ENCODE measurements around the gene ZC3HAV1L. TPM values are rescaled to one million over a fixed set of nuclear protein-coding genes. Genes with fewer than 3 reads are reported as not detected.

Gene ZC3HAV1L
- total RNA-seq, 6 experiments from 2014 or later, result 0.93 to 3.7 (median 1.8) TPM

- H3K9me3 ChIP-seq, result no peaks in the 10 kb centered on the region
- intact Hi-C loops (cut with DNase I), result no loop called here
- H3K36me3 ChIP-seq, result no peaks in the 10 kb centered on the region
Measured at GRCh38 chr7:139022286-139022685, 13.6 kb downstream of the ZC3HAV1L start.

GRCh38 chr7:139018910-139019309, 16.9 kb downstream of the ZC3HAV1L start:
- Histone ChIP-seq H3K27ac (no peak overlapping the region), H3K4me1 (no peaks in the 10 kb centered on the region), H3K27me3 (no peaks in the 10 kb centered on the region), H3K36me3 (no peaks in the 10 kb centered on the region), H3K9me3 (no peaks in the 10 kb centered on the region), H3K4me3 (no peak overlapping the region)
- DNase-seq (no peak), ATAC-seq (no peak)
- intact Hi-C loops (cut with DNase I), result loop anchor here (10.0 kb wide), 2 partner anchors 46 to 56 kb away; no protein-coding TSS in a partner anchor
- TF ChIP-seq POLR2A (IDR thresholded peaks at IDR 0.05), result no peak
- TF ChIP-seq, protein P1, sequence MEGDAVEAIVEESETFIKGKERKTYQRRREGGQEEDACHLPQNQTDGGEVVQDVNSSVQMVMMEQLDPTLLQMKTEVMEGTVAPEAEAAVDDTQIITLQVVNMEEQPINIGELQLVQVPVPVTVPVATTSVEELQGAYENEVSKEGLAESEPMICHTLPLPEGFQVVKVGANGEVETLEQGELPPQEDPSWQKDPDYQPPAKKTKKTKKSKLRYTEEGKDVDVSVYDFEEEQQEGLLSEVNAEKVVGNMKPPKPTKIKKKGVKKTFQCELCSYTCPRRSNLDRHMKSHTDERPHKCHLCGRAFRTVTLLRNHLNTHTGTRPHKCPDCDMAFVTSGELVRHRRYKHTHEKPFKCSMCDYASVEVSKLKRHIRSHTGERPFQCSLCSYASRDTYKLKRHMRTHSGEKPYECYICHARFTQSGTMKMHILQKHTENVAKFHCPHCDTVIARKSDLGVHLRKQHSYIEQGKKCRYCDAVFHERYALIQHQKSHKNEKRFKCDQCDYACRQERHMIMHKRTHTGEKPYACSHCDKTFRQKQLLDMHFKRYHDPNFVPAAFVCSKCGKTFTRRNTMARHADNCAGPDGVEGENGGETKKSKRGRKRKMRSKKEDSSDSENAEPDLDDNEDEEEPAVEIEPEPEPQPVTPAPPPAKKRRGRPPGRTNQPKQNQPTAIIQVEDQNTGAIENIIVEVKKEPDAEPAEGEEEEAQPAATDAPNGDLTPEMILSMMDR (IDR thresholded peaks at IDR 0.05), result no peak
- WGBS (ENCODE audit: insufficient coverage, low coverage, low lambda C conversion rate, missing lambda C conversion rate), result 75% methylated on average over 3 of the region's 3 CpGs

More at GRCh38 chr7:139022286-139022685, 13.6 kb downstream of the ZC3HAV1L start:
- no peaks in the 10 kb centered on the region for H3K27me3 ChIP-seq
- H3K4me3 ChIP-seq, result no peak overlapping the region
- no peaks in the 10 kb centered on the region for H3K4me1 ChIP-seq
- peak in 1 of 3 donors; percentile 6 for DNase-seq
- WGBS (ENCODE audit: insufficient coverage, low coverage, low lambda C conversion rate, missing lambda C conversion rate), result 0% methylated on average over 1 of the region's 4 CpGs
- TF ChIP-seq POLR2A (IDR thresholded peaks at IDR 0.05), result no peak
- TF ChIP-seq, protein P1 (IDR thresholded peaks at IDR 0.05), result no peak
- no peak for ATAC-seq
- H3K27ac ChIP-seq, result no peak overlapping the region

DNA sequence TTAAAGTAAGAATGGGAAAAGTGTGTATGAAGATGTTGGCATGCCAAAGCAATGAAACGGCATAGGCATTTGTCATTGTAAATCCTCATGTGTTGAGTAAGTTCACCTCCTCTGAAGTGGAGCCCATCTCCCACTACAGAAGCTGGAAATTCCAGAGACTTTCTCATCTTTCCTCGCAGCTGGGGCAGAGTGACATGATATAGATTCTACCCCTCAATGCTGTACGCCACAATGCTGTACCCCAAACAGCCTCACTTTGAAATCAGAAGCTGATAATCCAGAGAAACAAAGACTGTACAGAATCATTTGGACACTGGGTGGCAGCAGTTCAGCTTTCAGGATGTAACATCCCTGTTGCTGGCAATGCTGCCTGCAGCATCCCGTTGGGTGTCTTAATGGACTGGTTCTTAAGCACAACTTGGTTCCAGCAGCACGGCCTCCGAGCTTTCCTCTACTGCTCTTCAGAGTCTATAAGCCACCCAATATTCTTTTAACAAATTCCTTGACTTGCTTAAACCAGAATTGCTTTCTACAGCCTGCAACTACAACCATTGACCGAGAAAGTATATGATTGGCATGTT, 18.8 kb downstream of the ZC3HAV1L start:
- Histone ChIP-seq H3K9me3 (no peaks in the 10 kb centered on the region), H3K4me1 (no peaks in the 10 kb centered on the region), H3K36me3 (no peaks in the 10 kb centered on the region), H3K4me3 (no peak overlapping the region), H3K27ac (no peak overlapping the region), H3K27me3 (no peaks in the 10 kb centered on the region)
- TF ChIP-seq, protein P1 (IDR thresholded peaks at IDR 0.05), result peak; percentile 53 to 71 (median 64)
- TF ChIP-seq POLR2A (IDR thresholded peaks at IDR 0.05), result no peak
- WGBS (ENCODE audit: insufficient coverage, low coverage, low lambda C conversion rate, missing lambda C conversion rate), result 19% methylated on average over 7 of the region's 7 CpGs
- ATAC-seq (peak; percentile 94 to 98 (median 98)), DNase-seq (peak; percentile 52 to 68 (median 60))
- intact Hi-C loops (cut with DNase I), result loop anchor here (10.0 kb wide), 2 partner anchors 48 to 58 kb away; no protein-coding TSS in a partner anchor

GRCh38 chr7:139011373-139011772, 24.5 kb downstream of the ZC3HAV1L start:
- intact Hi-C loops (cut with DNase I), result loop anchor here (10.0 kb wide), 2 partner anchors 53 to 63 kb away; no protein-coding TSS in a partner anchor

More at GRCh38 chr7:139011373-139011772, 24.5 kb downstream of the ZC3HAV1L start:
- Histone ChIP-seq H3K36me3 (no peaks in the 10 kb centered on the region), H3K4me3 (no peak overlapping the region), H3K27ac (no peak overlapping the region), H3K27me3 (no peaks in the 10 kb centered on the region), H3K9me3 (no peaks in the 10 kb centered on the region), H3K4me1 (no peaks in the 10 kb centered on the region)
- 72% methylated on average over 3 of the region's 3 CpGs for WGBS (ENCODE audit: insufficient coverage, low coverage, low lambda C conversion rate, missing lambda C conversion rate)
- TF ChIP-seq POLR2A (IDR thresholded peaks at IDR 0.05), result no peak
- TF ChIP-seq, protein P1 (IDR thresholded peaks at IDR 0.05), result no peak
- no peak for DNase-seq
- no peak for ATAC-seq

All from right lobe of liver (tissue), 6 donors.